GM18502 (cell line): ENCODE results near the gene KCTD17.

Experiments used
- ATAC-seq: cut with Tn5 transposase; IDR thresholded peaks from one replicate; pipeline ENCODE4 v1.9.1; 2021; ENCODE audit warnings: mild to moderate bottlenecking; ENCODE audit not compliant: unreplicated experiment, poor library complexity

KCTD17 gene

GRCh38 chr22:37095113-37095512, 43.6 kb downstream of the KCTD17 start:
- no peak for ATAC-seq

GRCh38 chr22:37097346-37097745, 45.8 kb downstream of the KCTD17 start:
- no peak for ATAC-seq

- ATAC-seq = no peak
Measured at GRCh38 chr22:37098976-37099591, 47.5 kb downstream of the KCTD17 start.

GRCh38 chr22:37100589-37101127, 49.1 kb downstream of the KCTD17 start:
- ATAC-seq = no peak

GRCh38 chr22:37101311-37102066, 49.9 kb downstream of the KCTD17 start:
- ATAC-seq = no peak

GRCh38 chr22:37103151-37103550, 51.6 kb downstream of the KCTD17 start:
- ATAC-seq = no peak

- ATAC-seq = no peak
Measured at GRCh38 chr22:37103656-37104452, 52.3 kb downstream of the KCTD17 start.

- no peak for ATAC-seq
Measured at GRCh38 chr22:37105154-37105553, 53.6 kb downstream of the KCTD17 start.

- ATAC-seq = no peak
Measured at GRCh38 chr22:37105990-37106389, 54.4 kb downstream of the KCTD17 start.

GRCh38 chr22:37107816-37108621, 56.5 kb downstream of the KCTD17 start:
- no peak for ATAC-seq

- ATAC-seq = no peak
Measured at GRCh38 chr22:37109242-37109917, 57.8 kb downstream of the KCTD17 start, which contains the start of gene TMPRSS6. TSS of gene TMPRSS6 (minus strand) at chr22:37109713. CDS start at chr22:37103417, 6,296 bp downstream.

- no peak for ATAC-seq
Measured at GRCh38 chr22:37111156-37111717, 59.7 kb downstream of the KCTD17 start.

- no peak for ATAC-seq
Measured at GRCh38 chr22:37112084-37112728, 60.7 kb downstream of the KCTD17 start.
